Parathyroid adenoma (tissue), 2 donors: Measurements from ENCODE around the gene MAD1L1.

Source experiments
- H2AFZ ChIP-seq: fragments of 300-600 bp; sonication (generic); one replicate; pipeline ENCODE4 v1.7.0; 2017; ENCODE audit warnings: antibody characterized with exemption, mild to moderate bottlenecking
- H3K27ac ChIP-seq: fragments of 300-600 bp; sonication (generic); one replicate; pipeline ENCODE4 v1.7.0; 2017
- H3K27me3 ChIP-seq: fragments of 300-600 bp; sonication (generic); one replicate; pipeline ENCODE4 v1.7.0; 2017; ENCODE audit warnings: low read length; ENCODE audit not compliant: control insufficient read depth, insufficient read depth
- H3K36me3 ChIP-seq: fragments of 300-600 bp; sonication (generic); one replicate; pipeline ENCODE4 v1.7.0; 2017; ENCODE audit warnings: low read length; ENCODE audit not compliant: control insufficient read depth, insufficient read depth
- H3K4me1 ChIP-seq: fragments of 300-600 bp; sonication (generic); one replicate; pipeline ENCODE4 v1.7.0; 2017; ENCODE audit warnings: control low read depth
- H3K4me2 ChIP-seq: fragments of 300-600 bp; sonication (generic); one replicate; pipeline ENCODE4 v1.7.0; 2017; ENCODE audit warnings: low read length
- H3K4me3 ChIP-seq: fragments of 300-600 bp; sonication (generic); one replicate; pipeline ENCODE4 v1.7.0; 2017; ENCODE audit warnings: low read depth, low read length
- H3K79me2 ChIP-seq: fragments of 300-600 bp; sonication (generic); one replicate; pipeline ENCODE4 v1.7.0; 2017; ENCODE audit warnings: control low read depth
- H3K9ac ChIP-seq: fragments of 300-600 bp; sonication (generic); one replicate; pipeline ENCODE4 v1.7.0; 2017; ENCODE audit warnings: mild to moderate bottlenecking
- H3K9me3 ChIP-seq: fragments of 300-600 bp; sonication (generic); one replicate; pipeline ENCODE4 v1.7.0; 2017; ENCODE audit warnings: low read length; ENCODE audit not compliant: control insufficient read depth
- TF ChIP-seq, protein P1 (sequence below): fragments of 300-600 bp; sonication (generic); IDR thresholded peaks from one replicate; pipeline ENCODE4 v1.7.0; 2017; ENCODE audit warnings: antibody characterized with exemption, mild to moderate bottlenecking
- donor health status: primary hyperparathyroidism.

The MAD1L1 gene

DNA sequence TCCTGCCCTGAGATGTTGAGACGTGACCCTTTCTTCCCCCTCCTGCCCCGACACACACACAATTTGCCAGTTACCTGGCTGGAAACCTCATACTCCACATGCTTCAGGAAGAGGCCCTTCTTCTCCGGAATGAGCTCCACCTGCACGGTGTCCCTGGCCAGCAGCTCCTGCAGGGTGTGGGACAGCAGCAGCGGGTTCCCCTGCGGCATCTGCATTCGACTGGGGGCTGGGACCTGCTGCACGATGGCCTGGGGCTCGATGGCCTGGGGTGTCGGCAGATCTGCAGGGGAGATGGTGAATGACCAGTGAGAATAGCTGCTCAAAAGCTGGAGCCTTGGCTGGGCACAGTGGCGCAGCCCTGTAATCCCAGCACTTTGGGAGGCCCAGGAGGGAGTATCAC, 45.3 kb upstream of the MAD1L1 start:
- H3K27me3 ChIP-seq: no peaks in the 10 kb centered on the region
- TF ChIP-seq, protein P1, sequence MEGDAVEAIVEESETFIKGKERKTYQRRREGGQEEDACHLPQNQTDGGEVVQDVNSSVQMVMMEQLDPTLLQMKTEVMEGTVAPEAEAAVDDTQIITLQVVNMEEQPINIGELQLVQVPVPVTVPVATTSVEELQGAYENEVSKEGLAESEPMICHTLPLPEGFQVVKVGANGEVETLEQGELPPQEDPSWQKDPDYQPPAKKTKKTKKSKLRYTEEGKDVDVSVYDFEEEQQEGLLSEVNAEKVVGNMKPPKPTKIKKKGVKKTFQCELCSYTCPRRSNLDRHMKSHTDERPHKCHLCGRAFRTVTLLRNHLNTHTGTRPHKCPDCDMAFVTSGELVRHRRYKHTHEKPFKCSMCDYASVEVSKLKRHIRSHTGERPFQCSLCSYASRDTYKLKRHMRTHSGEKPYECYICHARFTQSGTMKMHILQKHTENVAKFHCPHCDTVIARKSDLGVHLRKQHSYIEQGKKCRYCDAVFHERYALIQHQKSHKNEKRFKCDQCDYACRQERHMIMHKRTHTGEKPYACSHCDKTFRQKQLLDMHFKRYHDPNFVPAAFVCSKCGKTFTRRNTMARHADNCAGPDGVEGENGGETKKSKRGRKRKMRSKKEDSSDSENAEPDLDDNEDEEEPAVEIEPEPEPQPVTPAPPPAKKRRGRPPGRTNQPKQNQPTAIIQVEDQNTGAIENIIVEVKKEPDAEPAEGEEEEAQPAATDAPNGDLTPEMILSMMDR: no peak
- H3K27ac ChIP-seq: no peak overlapping the region

DNA sequence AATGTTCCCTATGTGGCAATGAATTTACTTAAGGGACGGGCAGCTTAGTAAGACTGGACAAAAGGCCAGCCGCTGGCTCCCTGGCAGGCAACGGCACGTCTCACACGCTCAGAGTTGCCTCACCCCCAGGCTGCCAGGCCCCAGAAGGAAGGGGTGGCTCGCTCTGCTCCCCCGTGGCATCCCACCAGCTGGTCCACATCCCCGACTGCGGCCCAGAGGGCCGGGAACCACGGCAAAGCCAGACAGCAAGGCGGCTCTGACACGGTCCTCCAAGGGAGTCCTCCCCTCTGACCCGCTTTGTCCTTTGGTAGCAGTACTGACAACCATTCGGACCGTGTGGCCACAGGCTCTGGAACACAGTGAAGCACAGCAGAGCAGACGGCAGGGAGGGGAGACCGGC, 43.4 kb upstream of the MAD1L1 start:
- H3K9me3 ChIP-seq: no peaks in the 10 kb centered on the region
- H3K4me1 ChIP-seq: no peaks in the 10 kb centered on the region
- no peaks in the 10 kb centered on the region for H3K27me3 ChIP-seq
- H3K9ac ChIP-seq: no peak overlapping the region
- H2AFZ ChIP-seq: no peak overlapping the region
- H3K79me2 ChIP-seq: no peaks in the 10 kb centered on the region
- H3K4me2 ChIP-seq: no peak overlapping the region
- TF ChIP-seq, protein P1: no peak
- H3K27ac ChIP-seq: no peak overlapping the region
- H3K4me3 ChIP-seq: no peak overlapping the region
- no peaks in the 10 kb centered on the region for H3K36me3 ChIP-seq

More for the DNA sequence above, 45.3 kb upstream of the MAD1L1 start:
- Histone ChIP-seq H3K9ac (no peak overlapping the region), H3K79me2 (no peaks in the 10 kb centered on the region), H3K36me3 (no peaks in the 10 kb centered on the region), H3K4me3 (no peak overlapping the region), H2AFZ (no peak overlapping the region), H3K4me1 (no peaks in the 10 kb centered on the region), H3K9me3 (no peaks in the 10 kb centered on the region), H3K4me2 (no peak overlapping the region)

DNA sequence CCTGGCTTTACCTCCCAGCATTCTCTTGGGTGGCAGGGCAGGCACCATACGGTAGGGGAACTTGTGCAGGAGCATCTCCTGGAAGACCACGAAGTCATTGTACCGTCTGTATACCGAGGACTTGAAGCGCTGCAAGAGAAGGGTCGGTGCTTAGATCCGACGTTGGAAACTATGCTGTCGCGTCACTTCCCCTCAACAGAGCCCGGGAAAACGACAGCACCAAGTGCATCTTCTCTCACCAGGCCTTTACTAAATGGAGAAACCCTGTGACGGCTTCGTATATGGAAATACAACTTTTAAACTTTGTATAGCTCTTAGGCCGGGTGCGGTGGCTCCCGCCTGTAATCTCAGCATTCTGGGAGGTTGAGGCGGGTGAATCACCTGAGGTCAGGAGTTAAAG, 42.4 kb upstream of the MAD1L1 start:
- no peaks in the 10 kb centered on the region for H3K27me3 ChIP-seq
- no peaks in the 10 kb centered on the region for H3K36me3 ChIP-seq
- H2AFZ ChIP-seq: no peak overlapping the region
- no peak overlapping the region for H3K4me3 ChIP-seq
- H3K9me3 ChIP-seq: no peaks in the 10 kb centered on the region
- no peak overlapping the region for H3K9ac ChIP-seq
- no peak overlapping the region for H3K27ac ChIP-seq
- H3K4me2 ChIP-seq: no peak overlapping the region
- H3K4me1 ChIP-seq: no peaks in the 10 kb centered on the region
- TF ChIP-seq, protein P1: no peak
- no peaks in the 10 kb centered on the region for H3K79me2 ChIP-seq

DNA sequence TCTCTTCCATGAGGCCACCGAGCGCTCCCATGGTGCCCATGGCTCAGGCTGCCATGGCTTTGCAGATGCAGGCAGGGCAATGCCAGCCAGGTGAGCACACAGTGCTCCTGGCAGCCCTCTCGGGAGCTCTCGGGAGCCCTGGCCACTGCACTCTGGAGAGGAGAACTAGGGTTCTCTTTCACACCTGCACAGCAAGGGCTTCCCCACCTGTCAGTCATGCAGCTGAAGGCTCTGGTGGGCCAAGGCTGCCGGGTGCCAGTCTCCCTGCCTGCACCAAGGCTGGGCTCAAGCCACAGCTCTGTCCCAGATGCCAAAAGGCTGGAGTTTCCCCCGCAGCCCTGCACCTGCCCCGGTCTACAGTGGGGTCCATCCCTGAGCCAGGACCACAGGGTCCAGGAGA, 41.9 kb upstream of the MAD1L1 start:
- Histone ChIP-seq H3K79me2 (no peaks in the 10 kb centered on the region), H3K27me3 (no peaks in the 10 kb centered on the region), H3K36me3 (no peaks in the 10 kb centered on the region), H3K4me1 (no peaks in the 10 kb centered on the region), H3K4me2 (no peak overlapping the region), H3K9ac (no peak overlapping the region), H2AFZ (no peak overlapping the region), H3K9me3 (no peaks in the 10 kb centered on the region), H3K4me3 (no peak overlapping the region), H3K27ac (no peak overlapping the region)
- TF ChIP-seq, protein P1: no peak

DNA sequence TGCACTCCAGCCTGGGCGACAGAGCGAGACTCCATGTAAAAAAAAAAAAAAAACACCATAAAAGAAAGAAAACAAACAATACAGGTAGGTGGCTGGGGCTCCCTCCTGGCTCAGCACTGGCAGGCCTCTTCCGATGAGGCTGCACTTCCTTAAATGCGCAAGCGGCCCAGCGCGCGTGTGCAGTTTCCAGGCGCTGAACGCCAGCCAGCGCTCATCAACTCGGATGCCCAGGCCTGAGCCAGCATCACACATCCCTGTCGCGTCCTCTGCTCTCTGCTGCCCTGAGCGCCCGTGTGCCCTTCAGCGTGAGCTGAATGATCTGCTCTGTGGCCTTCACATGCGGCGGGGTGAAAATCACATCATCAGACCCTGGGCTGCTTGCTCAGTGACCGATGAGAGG, 41.1 kb upstream of the MAD1L1 start:
- H3K4me3 ChIP-seq: no peak overlapping the region
- TF ChIP-seq, protein P1: no peak
- no peaks in the 10 kb centered on the region for H3K79me2 ChIP-seq
- H3K27ac ChIP-seq: no peak overlapping the region
- H3K36me3 ChIP-seq: no peaks in the 10 kb centered on the region
- H3K9me3 ChIP-seq: no peaks in the 10 kb centered on the region
- H3K27me3 ChIP-seq: no peaks in the 10 kb centered on the region
- H3K4me1 ChIP-seq: no peaks in the 10 kb centered on the region
- no peak overlapping the region for H2AFZ ChIP-seq
- H3K4me2 ChIP-seq: no peak overlapping the region
- no peak overlapping the region for H3K9ac ChIP-seq
